ACC112 (cell line): Measurements from ENCODE around the gene SDHAF4.
"Not testable (repeated sequence)": the region's sequence is repeated elsewhere in the genome, so short reads cannot be mapped to it uniquely, and the experiment has no call there.

Experiments used
- H2AFZ ChIP-seq: fragments of 200-600 bp; sonication (generic); one replicate; pipeline ENCODE4 v1.6.0; 2017; ENCODE audit warnings: antibody characterized with exemption, low read length; ENCODE audit not compliant: unreplicated experiment
- H3K27ac ChIP-seq: fragments of 200-600 bp; sonication (generic); 2 replicates; pipeline ENCODE4 v1.5.1; 2014; ENCODE audit warnings: low read depth, mild to moderate bottlenecking, antibody characterized with exemption, low read length, moderate library complexity
- H3K27me3 ChIP-seq: fragments of 200-600 bp; sonication (generic); 2 replicates; pipeline ENCODE4 v1.6.1; 2014; ENCODE audit warnings: mild to moderate bottlenecking, antibody characterized with exemption, low read length, moderate library complexity, mixed read lengths; ENCODE audit not compliant: insufficient read depth
- H3K36me3 ChIP-seq: fragments of 200-600 bp; sonication (generic); 2 replicates; pipeline ENCODE4 v1.6.1; 2016; ENCODE audit warnings: mild to moderate bottlenecking, antibody characterized with exemption, low read length, moderate library complexity, mixed read lengths; ENCODE audit not compliant: insufficient read depth
- H3K4me1 ChIP-seq: fragments of 200-600 bp; sonication (generic); one replicate; pipeline ENCODE4 v1.6.1; 2016; ENCODE audit warnings: low read length, mixed read lengths; ENCODE audit not compliant: insufficient read depth, unreplicated experiment, control insufficient read depth
- H3K4me3 ChIP-seq: fragments of 200-600 bp; sonication (generic); 2 replicates; pipeline ENCODE4 v1.5.1; 2014; ENCODE audit warnings: mild to moderate bottlenecking, low read depth, low read length
- H3K79me2 ChIP-seq: fragments of 200-600 bp; sonication (generic); one replicate; pipeline ENCODE4 v1.6.0; 2016; ENCODE audit warnings: low read length; ENCODE audit not compliant: control insufficient read depth, unreplicated experiment, insufficient read depth

Gene SDHAF4

GRCh38 chr6:70549327-70549726, 17.4 kb upstream of the SDHAF4 start:
- H3K79me2 ChIP-seq, result no peaks in the 10 kb centered on the region
- H3K4me1 ChIP-seq, result no peaks in the 10 kb centered on the region
- H3K36me3 ChIP-seq, result no peaks in the 10 kb centered on the region
- no peaks in the 10 kb centered on the region for H3K27me3 ChIP-seq
- no peak overlapping the region for H2AFZ ChIP-seq
- no peak overlapping the region for H3K4me3 ChIP-seq
- no peak overlapping the region for H3K27ac ChIP-seq

DNA sequence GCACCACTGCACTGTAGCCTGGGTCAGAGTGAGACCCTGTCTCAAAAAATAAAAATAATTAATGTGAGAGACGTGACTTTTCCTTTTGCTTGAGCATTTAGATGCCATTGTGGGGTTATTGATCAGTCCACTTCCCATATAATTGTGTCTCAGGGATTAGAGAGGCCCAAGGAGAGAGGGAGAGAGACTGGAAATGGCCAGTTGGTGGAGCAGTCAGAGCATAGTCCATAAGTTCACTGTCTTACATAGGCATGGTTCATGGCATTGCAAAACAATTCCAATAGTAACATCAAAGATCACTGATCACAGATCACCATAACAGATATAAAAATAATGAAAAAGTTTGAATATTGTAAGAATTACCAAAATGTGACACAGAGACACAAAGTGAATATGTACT, 15.2 kb upstream of the SDHAF4 start:
- no peak overlapping the region for H3K4me3 ChIP-seq
- H3K36me3 ChIP-seq, result no peaks in the 10 kb centered on the region
- H2AFZ ChIP-seq, result no peak overlapping the region
- no peaks in the 10 kb centered on the region for H3K4me1 ChIP-seq
- no peaks in the 10 kb centered on the region for H3K27me3 ChIP-seq
- no peak overlapping the region for H3K27ac ChIP-seq
- no peaks in the 10 kb centered on the region for H3K79me2 ChIP-seq

DNA sequence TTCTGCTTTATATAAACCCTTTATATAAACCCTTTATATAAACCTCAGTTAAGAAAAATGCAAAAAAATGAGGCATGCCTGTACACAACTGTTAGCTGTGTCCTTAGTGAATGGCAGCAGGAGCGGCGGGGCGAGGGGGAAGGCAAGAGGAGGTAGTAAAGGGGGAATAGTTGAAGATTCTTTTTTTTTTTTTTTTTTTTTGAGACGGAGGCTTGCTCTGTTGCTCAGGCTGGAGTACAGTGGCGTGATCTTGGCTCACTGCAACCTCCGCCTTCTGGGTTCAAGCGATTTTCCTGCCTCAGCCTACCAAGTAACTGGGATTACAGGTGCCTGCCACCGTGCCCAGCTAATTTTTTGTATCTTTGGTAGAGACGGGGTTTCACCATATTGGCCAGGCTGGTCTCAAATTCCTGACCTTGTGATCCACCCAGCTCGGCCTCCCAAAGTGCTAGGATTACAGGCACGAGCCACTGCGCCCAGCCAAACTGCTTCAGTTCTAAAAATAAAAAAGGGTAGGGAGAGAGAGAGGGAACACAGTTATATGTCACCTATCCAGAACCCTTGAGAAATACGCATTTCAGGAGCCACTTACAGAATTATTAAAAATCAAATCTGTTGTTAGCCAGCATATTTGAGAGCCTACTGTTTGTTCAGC, 14.3 kb upstream of the SDHAF4 start:
- H3K4me1 ChIP-seq, H3K27ac ChIP-seq, H3K36me3 ChIP-seq, H2AFZ ChIP-seq, H3K4me3 ChIP-seq, H3K79me2 ChIP-seq, H3K27me3 ChIP-seq: not testable (repeated sequence)

DNA sequence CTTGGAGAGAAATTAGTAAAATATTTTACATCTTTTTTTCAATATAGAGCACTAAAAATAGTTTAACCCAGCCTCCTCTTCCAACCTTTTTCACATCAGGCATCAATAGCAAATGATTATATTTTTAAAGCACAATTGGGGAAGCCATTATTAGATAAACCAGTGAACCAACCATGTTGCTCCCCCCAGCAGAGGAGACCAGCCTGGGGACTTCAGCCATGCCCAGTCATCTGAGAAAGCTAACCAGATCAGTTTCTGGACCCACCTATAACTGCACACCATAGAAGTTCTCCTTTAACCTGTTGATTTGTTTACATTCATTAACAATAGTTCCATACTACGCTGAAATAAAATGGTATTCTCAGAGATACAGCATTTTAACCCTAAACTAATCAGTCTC, 13.8 kb upstream of the SDHAF4 start:
- Histone ChIP-seq H3K27ac (no peak overlapping the region), H3K4me3 (no peak overlapping the region), H2AFZ (no peak overlapping the region), H3K27me3 (no peaks in the 10 kb centered on the region), H3K79me2 (no peaks in the 10 kb centered on the region), H3K36me3 (no peaks in the 10 kb centered on the region), H3K4me1 (no peaks in the 10 kb centered on the region)

GRCh38 chr6:70557998-70558397, 8.7 kb upstream of the SDHAF4 start:
- no peak overlapping the region for H3K27ac ChIP-seq
- no peaks in the 10 kb centered on the region for H3K4me1 ChIP-seq
- H3K79me2 ChIP-seq, result no peaks in the 10 kb centered on the region
- no peaks in the 10 kb centered on the region for H3K36me3 ChIP-seq
- H3K27me3 ChIP-seq, result no peaks in the 10 kb centered on the region
- no peak overlapping the region for H3K4me3 ChIP-seq
- H2AFZ ChIP-seq, result no peak overlapping the region

DNA sequence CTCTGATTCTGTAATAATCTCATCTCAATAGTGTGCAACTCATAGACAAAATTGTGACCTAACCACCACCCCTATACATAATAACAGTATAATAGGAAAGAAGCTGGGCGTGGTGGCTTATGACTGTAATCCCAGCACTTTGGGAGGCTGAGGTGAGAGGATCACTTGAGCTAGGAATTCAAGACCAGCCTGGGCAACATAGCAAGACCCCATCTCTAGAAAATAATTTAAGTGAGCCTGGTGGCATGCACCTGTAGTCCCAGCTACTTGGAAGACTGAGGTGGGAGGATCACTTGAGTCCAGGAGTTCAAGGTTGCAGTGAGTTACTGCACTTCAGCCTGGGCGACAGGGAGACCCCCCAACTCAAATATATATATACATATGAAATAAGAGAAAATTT, 4.3 kb upstream of the SDHAF4 start:
- not testable (repeated sequence) for H3K27ac ChIP-seq, H3K4me1 ChIP-seq, H3K27me3 ChIP-seq

GRCh38 chr6:70563530-70563929, 3.2 kb upstream of the SDHAF4 start:
- H3K27ac ChIP-seq, result no peak overlapping the region
- H3K27me3 ChIP-seq, result no peaks in the 10 kb centered on the region
- peaks cover 14% of the 10 kb centered on the region for H3K79me2 ChIP-seq
- H3K4me1 ChIP-seq, result peaks cover 13% of the 10 kb centered on the region
- H3K36me3 ChIP-seq, result peaks cover 4% of the 10 kb centered on the region; the same call in 1 of the 2 replicates
- H3K4me3 ChIP-seq, result no peak overlapping the region
- H2AFZ ChIP-seq, result no peak overlapping the region

More for the DNA sequence above, 4.3 kb upstream of the SDHAF4 start:
- not testable (repeated sequence) for H3K36me3 ChIP-seq, H3K4me3 ChIP-seq, H3K79me2 ChIP-seq, H2AFZ ChIP-seq

DNA sequence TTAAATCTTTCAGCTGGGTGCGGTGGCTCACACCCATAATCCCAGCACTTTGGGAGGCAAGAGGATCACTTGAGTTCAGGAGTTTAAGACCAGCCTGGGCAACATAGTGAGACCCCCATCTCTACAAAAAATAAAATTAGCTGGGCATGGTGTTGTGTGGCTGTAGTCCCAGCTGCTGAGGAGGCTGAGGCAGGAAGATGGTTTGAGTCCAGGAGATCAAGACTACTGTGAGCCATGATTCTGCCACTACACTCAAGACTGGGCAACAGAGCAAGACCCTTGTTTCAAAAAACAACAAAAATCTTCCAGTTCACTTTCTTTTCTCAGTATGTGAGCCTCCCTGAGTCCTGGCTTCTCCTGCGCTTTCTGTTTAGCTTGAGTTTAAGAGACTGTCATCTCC, 7.9 kb downstream of the SDHAF4 start:
- peaks cover 7% of the 10 kb centered on the region for H3K79me2 ChIP-seq
- peaks cover 8% of the 10 kb centered on the region; the same call in 1 of the 2 replicates for H3K36me3 ChIP-seq
- H3K27me3 ChIP-seq, result no peaks in the 10 kb centered on the region
- H3K27ac ChIP-seq, result no peak overlapping the region
- H2AFZ ChIP-seq, result no peak overlapping the region
- no peak overlapping the region for H3K4me3 ChIP-seq
- H3K4me1 ChIP-seq, result no peaks in the 10 kb centered on the region

DNA sequence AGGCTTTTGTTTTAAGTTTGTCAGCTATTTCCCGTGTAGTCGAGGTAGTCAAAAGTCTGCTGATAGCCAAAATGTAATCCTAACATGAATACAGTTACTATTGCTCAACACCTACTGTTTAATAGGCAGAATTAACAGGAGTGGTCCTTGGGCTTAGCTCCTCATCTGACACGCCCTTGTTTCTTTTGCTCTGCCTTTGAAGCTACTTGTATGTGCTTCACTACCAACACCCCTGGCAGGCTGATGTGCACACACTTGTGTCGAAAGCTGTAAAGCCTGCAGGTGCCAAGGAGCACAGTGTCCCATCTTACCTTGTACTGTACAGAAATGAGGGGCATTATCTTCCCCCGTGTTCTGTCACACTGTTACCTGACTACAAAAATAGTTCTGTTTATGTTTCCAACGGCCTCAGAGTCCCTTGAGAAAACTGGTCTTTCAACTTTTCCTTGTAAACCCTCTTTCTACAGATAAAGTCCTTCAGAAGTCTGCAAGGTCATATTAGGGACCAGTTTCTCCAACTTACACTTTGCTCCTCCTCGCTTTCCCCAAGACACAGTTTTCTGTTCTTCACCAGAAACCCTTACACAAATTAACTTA, 9.3 kb downstream of the SDHAF4 start:
- Histone ChIP-seq H3K4me3 (no peak overlapping the region), H3K4me1 (no peaks in the 10 kb centered on the region), H3K79me2 (no peaks in the 10 kb centered on the region), H3K27me3 (no peaks in the 10 kb centered on the region), H3K36me3 (peaks cover 4% of the 10 kb centered on the region; the same call in 1 of the 2 replicates), H2AFZ (no peak overlapping the region), H3K27ac (no peak overlapping the region)

DNA sequence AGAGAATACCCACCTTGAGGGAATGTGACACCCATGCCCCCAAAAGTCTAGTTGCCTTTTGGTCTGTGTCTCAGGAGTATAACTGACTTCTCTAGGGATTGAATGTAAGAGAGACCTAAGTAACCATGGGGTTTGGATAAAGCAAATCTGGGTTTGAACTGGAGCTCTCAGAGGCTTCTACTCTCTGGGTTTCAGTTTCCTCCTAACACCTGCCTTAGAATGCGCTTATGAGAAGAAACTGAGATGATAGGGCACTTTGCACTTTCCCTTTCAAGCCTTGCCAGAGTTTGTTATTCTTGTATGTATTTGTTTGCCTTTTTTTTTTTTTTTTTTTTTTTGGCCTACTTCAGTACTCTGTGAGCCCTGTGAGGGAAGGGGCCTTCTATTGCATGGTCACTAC, 19.4 kb downstream of the SDHAF4 start:
- H3K36me3 ChIP-seq, result no peaks in the 10 kb centered on the region
- H3K79me2 ChIP-seq, result no peaks in the 10 kb centered on the region
- H3K4me3 ChIP-seq, result no peak overlapping the region
- no peak overlapping the region for H2AFZ ChIP-seq
- H3K27me3 ChIP-seq, result no peaks in the 10 kb centered on the region
- H3K27ac ChIP-seq, result no peak overlapping the region
- no peaks in the 10 kb centered on the region for H3K4me1 ChIP-seq

- H3K27ac ChIP-seq, result no peak overlapping the region
- H3K79me2 ChIP-seq, result no peaks in the 10 kb centered on the region
- no peak overlapping the region for H2AFZ ChIP-seq
- H3K4me3 ChIP-seq, result no peak overlapping the region
- H3K27me3 ChIP-seq, result no peaks in the 10 kb centered on the region
- no peaks in the 10 kb centered on the region for H3K4me1 ChIP-seq
- no peaks in the 10 kb centered on the region for H3K36me3 ChIP-seq
These were observed 23.7 kb downstream of the SDHAF4 start for GRCh38 chr6:70590400-70590799.
